PC-3 (cell line): ENCODE data around the gene MS4A13. TPM values are rescaled to one million over a fixed set of nuclear protein-coding genes. Genes with fewer than 3 reads are reported as not detected.

ENCODE experiments used
- ATAC-seq: fragments of 200-7000 bp; cut with Tn5 transposase; 2 replicates; pipeline ENCODE4 v1.9.1; 2020; ENCODE audit warnings: mild to moderate bottlenecking, moderate library complexity
- Bru-seq: library from RNA; stranded (reverse); fragments of 400-500 nt; gene quantifications from one replicate; lab custom pipeline; 2021; lab: Mats Ljungman, UMichigan
- BruChase-seq, 2 experiments: library from RNA; stranded (reverse); fragments of 400-500 nt; gene quantifications; one replicate each; lab custom pipeline; 2021; lab: Mats Ljungman, UMichigan
- BruUV-seq: library from RNA; stranded (reverse); fragments of 400-500 nt; replicated peaks from 2 replicates; lab custom pipeline; 2021; lab: Mats Ljungman, UMichigan
- CTCF ChIA-PET: fragments of 300-600 bp; sonication (Branson Sonifier 250); formaldehyde crosslinking; loops from one replicate; lab custom pipeline; 2022; ENCODE audit warnings: antibody characterized with exemption; lab: Charles Lee
- POLR2A ChIA-PET: fragments of 300-600 bp; sonication (Branson Sonifier 250); formaldehyde crosslinking; loops from one replicate; lab custom pipeline; 2022; ENCODE audit warnings: antibody characterized with exemption; ENCODE audit not compliant: unreplicated experiment; lab: Charles Lee
- DNase-seq: peaks from one replicate; pipeline ENCODE4 v3.0.0-alpha.2; 2015
- H2AFZ ChIP-seq: fragments of 300-600 bp; sonication (generic); 2 replicates; pipeline ENCODE4 v1.6.0; 2016; ENCODE audit warnings: antibody characterized with exemption, low read length
- H3F3A ChIP-seq: fragments of 300-600 bp; sonication (generic); one replicate; pipeline ENCODE4 v1.6.0; 2017; ENCODE audit warnings: antibody characterized with exemption, low read length, control low read depth, mild to moderate bottlenecking; ENCODE audit not compliant: unreplicated experiment
- H3K27ac ChIP-seq: fragments of 300-600 bp; sonication (generic); 2 replicates; pipeline ENCODE4 v1.5.1; 2016; ENCODE audit warnings: mild to moderate bottlenecking, low read length
- H3K27me3 ChIP-seq: fragments of 300-600 bp; sonication (generic); 2 replicates; pipeline ENCODE4 v1.6.1; 2016; ENCODE audit warnings: low read length, mixed read lengths
- H3K36me3 ChIP-seq: fragments of 300-600 bp; sonication (generic); 2 replicates; pipeline ENCODE4 v1.6.1; 2016; ENCODE audit warnings: low read depth, mixed run types, low read length, mixed read lengths
- H3K4me1 ChIP-seq: fragments of 300-600 bp; sonication (generic); 2 replicates; pipeline ENCODE4 v1.5.1; 2016; ENCODE audit warnings: low read length; ENCODE audit not compliant: insufficient read depth
- H3K4me2 ChIP-seq: fragments of 300-600 bp; sonication (generic); 2 replicates; pipeline ENCODE4 v1.6.0; 2016; ENCODE audit warnings: low read length
- H3K4me3 ChIP-seq: fragments of 300-600 bp; sonication (generic); 2 replicates; pipeline ENCODE4 v1.5.1; 2016; ENCODE audit warnings: mild to moderate bottlenecking, low read length, mixed read lengths
- H3K79me2 ChIP-seq: fragments of 300-600 bp; sonication (generic); 2 replicates; pipeline ENCODE4 v1.6.1; 2017; ENCODE audit warnings: low read length, mixed read lengths
- H3K9ac ChIP-seq: fragments of 300-600 bp; sonication (generic); 2 replicates; pipeline ENCODE4 v1.6.0; 2016; ENCODE audit warnings: mild to moderate bottlenecking, low read length
- H3K9me2 ChIP-seq: fragments of 300-600 bp; sonication (generic); replicated peaks from 2 replicates; pipeline ENCODE4 v1.6.1; 2016; ENCODE audit warnings: mixed run types, low read length, mixed read lengths
- H3K9me3 ChIP-seq: fragments of 300-600 bp; sonication (generic); 2 replicates; pipeline ENCODE4 v1.6.1; 2016; ENCODE audit warnings: low read length, mixed read lengths
- H4K20me1 ChIP-seq: fragments of 300-600 bp; sonication (generic); 2 replicates; pipeline ENCODE4 v1.6.1; 2016; ENCODE audit warnings: low read length, mixed read lengths
- EZH2 ChIP-seq: fragments of 300-600 bp; sonication (generic); IDR thresholded peaks from one replicate; pipeline ENCODE4 v1.6.1; 2017; ENCODE audit warnings: antibody characterized with exemption, mild to moderate bottlenecking, low read length; ENCODE audit not compliant: unreplicated experiment
- EZH2phosphoT487 ChIP-seq: fragments of 300-600 bp; sonication (generic); IDR thresholded peaks from 2 replicates; pipeline ENCODE4 v1.6.1; 2018; ENCODE audit warnings: mild to moderate bottlenecking, antibody characterized with exemption, low read length, borderline replicate concordance
- intact Hi-C: fragments of 100-400 bp; cut with micrococcal nuclease; formaldehyde crosslinking; loops from 2 replicates; pipeline ENCODE4 v1.9.0; 2023
- long read RNA-seq: library from polyadenylated mRNA; unstranded; transcript quantifications from one replicate; pipeline ENCODE4 v2.0.0, GENCODE V29; 2021; ENCODE audit not compliant: unreplicated experiment
- total RNA-seq: library from RNA; depleted of rRNA; stranded (reverse); fragments of >200 nt; gene quantifications from 2 replicates; pipeline ENCODE4 v1.2.3, GENCODE V29; 2014; rRNA removed
- TF ChIP-seq, protein P1 (sequence below): fragments of 300-600 bp; sonication (generic); conservative IDR thresholded peaks from 2 replicates; pipeline ENCODE4 v1.5.1; 2017; ENCODE audit warnings: antibody characterized with exemption, low read depth, mild to moderate bottlenecking, low read length

Gene MS4A13, protein sequence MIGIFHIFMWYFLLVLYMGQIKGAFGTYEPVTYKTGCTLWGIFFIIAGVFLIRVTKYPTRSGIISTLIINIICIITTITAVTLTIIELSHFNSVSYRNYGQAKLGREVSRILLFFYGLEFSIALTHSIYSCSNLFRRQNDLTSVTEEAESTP
- total RNA-seq (not detected in 2 replicates), Bru-seq, nascent RNA (percentile 14 among the genes with signal in this experiment), BruChase-seq, experiment 1, labeled RNA remaining after a 6-hour chase (not detected), BruChase-seq, experiment 2, labeled RNA remaining after a 2-hour chase (percentile 5 among the genes with signal in this experiment)
- long read RNA-seq, result 0 reads

DNA sequence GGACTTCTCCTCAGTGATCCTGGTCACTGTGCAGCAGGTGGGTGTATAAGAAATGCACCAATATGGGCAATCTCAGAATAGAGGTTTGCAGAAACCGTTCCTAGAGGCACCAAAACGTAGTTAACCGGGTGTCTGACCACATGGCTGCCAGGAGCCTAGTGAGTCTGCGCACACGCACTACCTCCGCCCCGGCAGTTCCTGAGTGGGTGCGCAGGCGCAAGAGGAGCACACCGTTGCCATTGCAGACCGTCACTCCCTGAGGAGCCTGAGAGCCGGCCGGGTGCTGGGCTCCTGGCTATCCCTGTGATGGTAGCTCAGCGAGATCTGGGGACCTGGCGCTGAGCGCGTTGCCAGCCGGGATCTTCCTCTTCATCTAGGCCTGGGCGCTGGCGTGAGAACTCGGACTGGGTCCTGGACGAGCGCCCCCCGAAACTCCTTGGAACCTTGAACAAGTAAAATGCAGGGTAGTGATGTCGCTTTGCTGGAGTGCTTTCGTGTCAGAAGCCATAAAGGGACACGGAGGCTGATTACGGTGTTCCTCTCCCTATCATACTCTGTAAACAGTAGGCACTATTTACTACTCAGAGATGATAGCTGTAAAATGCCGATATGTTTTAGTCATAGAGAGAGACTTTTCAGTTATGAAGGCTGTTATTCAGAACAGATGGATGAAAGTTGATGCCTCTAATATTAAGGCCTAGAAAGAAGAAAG is at the start of gene MS4A13:
Gene MS4A13 (plus strand): TSS at position 249 of the 712 bp plus-strand sequence. CDS start 2,692 bp downstream, outside the sequence.
- Histone ChIP-seq H3K9me2 (no peaks in the 10 kb centered on the region), H2AFZ (no peak within 1 kb of the TSS), H3F3A (no peaks in the 10 kb centered on the region), H3K27ac (no peak within 1 kb of the TSS), H3K4me2 (no peak within 1 kb of the TSS), H3K79me2 (no peaks in the 10 kb centered on the region), H3K36me3 (no peaks in the 10 kb centered on the region), H3K27me3 (peaks cover 65% of the 10 kb centered on the region), H4K20me1 (no peaks in the 10 kb centered on the region), H3K4me1 (no peaks in the 10 kb centered on the region), H3K9me3 (no peaks in the 10 kb centered on the region), H3K9ac (no peak within 1 kb of the TSS), H3K4me3 (no peak within 1 kb of the TSS)
- intact Hi-C loops, result no loop called here
- BruUV-seq, result no TSS peak
- ATAC-seq, result no peak
- DNase-seq, result no peak
- CTCF ChIA-PET, result no interaction called here
- TF ChIP-seq EZH2, result no peak
- TF ChIP-seq, protein P1, sequence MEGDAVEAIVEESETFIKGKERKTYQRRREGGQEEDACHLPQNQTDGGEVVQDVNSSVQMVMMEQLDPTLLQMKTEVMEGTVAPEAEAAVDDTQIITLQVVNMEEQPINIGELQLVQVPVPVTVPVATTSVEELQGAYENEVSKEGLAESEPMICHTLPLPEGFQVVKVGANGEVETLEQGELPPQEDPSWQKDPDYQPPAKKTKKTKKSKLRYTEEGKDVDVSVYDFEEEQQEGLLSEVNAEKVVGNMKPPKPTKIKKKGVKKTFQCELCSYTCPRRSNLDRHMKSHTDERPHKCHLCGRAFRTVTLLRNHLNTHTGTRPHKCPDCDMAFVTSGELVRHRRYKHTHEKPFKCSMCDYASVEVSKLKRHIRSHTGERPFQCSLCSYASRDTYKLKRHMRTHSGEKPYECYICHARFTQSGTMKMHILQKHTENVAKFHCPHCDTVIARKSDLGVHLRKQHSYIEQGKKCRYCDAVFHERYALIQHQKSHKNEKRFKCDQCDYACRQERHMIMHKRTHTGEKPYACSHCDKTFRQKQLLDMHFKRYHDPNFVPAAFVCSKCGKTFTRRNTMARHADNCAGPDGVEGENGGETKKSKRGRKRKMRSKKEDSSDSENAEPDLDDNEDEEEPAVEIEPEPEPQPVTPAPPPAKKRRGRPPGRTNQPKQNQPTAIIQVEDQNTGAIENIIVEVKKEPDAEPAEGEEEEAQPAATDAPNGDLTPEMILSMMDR, result no peak
- TF ChIP-seq EZH2phosphoT487, result no peak
- POLR2A ChIA-PET, result no interaction called here

DNA sequence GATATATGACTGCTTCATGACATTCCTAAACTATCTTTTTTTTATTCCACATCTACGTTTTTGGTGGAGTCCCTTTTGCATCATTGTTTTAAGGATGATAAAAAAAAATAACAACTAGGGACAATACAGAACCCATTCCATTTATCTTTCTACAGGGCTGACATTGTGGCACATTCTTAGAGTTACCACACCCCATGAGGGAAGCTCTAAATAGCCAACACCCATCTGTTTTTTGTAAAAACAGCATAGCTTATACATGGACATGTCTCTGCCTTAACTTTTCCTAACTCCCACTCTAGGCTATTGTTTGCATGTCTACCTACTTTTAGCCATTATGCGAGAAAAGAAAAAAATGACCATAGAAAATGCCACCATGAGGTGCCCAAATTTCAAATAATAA is 46.4 kb upstream of the MS4A13 start:
- ChIA-PET CTCF (no interaction called here), POLR2A (no interaction called here)
- no TSS peak for BruUV-seq
- DNase-seq, result no peak
- Histone ChIP-seq H4K20me1 (no peaks in the 10 kb centered on the region), H3K9me3 (no peaks in the 10 kb centered on the region), H3K4me1 (no peaks in the 10 kb centered on the region), H3K9me2 (no peaks in the 10 kb centered on the region), H3K27ac (no peak overlapping the region), H3K9ac (no peak overlapping the region), H3K4me2 (no peak overlapping the region), H3K36me3 (no peaks in the 10 kb centered on the region), H3F3A (no peaks in the 10 kb centered on the region), H2AFZ (no peak overlapping the region), H3K27me3 (peaks cover 9% of the 10 kb centered on the region; the same call in 1 of the 2 replicates), H3K79me2 (no peaks in the 10 kb centered on the region), H3K4me3 (no peak overlapping the region)
- intact Hi-C loops, result loop anchor here (1.0 kb wide), 1 partner anchor 106 kb away; no protein-coding TSS in a partner anchor
- no peak for TF ChIP-seq EZH2phosphoT487
- no peak for TF ChIP-seq EZH2
- TF ChIP-seq, protein P1, result no peak
- no peak for ATAC-seq
